HTERT RPE-1 (cell line): ENCODE results near the gene GLTPD2.
"Not testable (repeated sequence)": the region's sequence is repeated elsewhere in the genome, so short reads cannot be mapped to it uniquely, and the experiment has no call there.

Experiments
- in situ Hi-C: fragments of 300-500 bp; cut with MboI; formaldehyde crosslinking; loops from 4 replicates; pipeline ENCODE4 v1.14.3; 2020; ENCODE audit warnings: low sequenced_read_pairs

The GLTPD2 gene

GRCh38 chr17:4807605-4808377, 19.0 kb downstream of the GLTPD2 start:
- in situ Hi-C loops, result no loop called here

GRCh38 chr17:4808378-4808767, 19.6 kb downstream of the GLTPD2 start:
- in situ Hi-C loops, result no loop called here

- in situ Hi-C loops, result no loop called here
Measured at GRCh38 chr17:4810696-4811290, 22.0 kb downstream of the GLTPD2 start.

- in situ Hi-C loops, result no loop called here
Measured at GRCh38 chr17:4811471-4811870, 22.7 kb downstream of the GLTPD2 start.

- in situ Hi-C loops, result no loop called here
Measured at GRCh38 chr17:4812690-4813089, 23.9 kb downstream of the GLTPD2 start.

- in situ Hi-C loops, result no loop called here
Measured at GRCh38 chr17:4815043-4815675, 26.4 kb downstream of the GLTPD2 start.

- in situ Hi-C loops, result no loop called here
Measured at GRCh38 chr17:4816826-4817225, 28.1 kb downstream of the GLTPD2 start.

- in situ Hi-C loops, result no loop called here
Measured at GRCh38 chr17:4818276-4818675, 29.5 kb downstream of the GLTPD2 start.

GRCh38 chr17:4822835-4823234, 34.1 kb downstream of the GLTPD2 start:
- in situ Hi-C loops, result no loop called here

- in situ Hi-C loops, result no loop called here
Measured at GRCh38 chr17:4823373-4824089, 34.8 kb downstream of the GLTPD2 start.

- in situ Hi-C loops, result no loop called here
Measured at GRCh38 chr17:4827399-4827798, 38.6 kb downstream of the GLTPD2 start.

- in situ Hi-C loops, result not testable (repeated sequence)
Measured at GRCh38 chr17:4832829-4833177, 44.0 kb downstream of the GLTPD2 start.

GRCh38 chr17:4833178-4833940, 44.6 kb downstream of the GLTPD2 start, which contains the start of gene MINK1:
Gene MINK1 (plus strand): TSS chr17:4833340. CDS start chr17:4833584, 244 bp downstream.
- in situ Hi-C loops, result no loop called here

- in situ Hi-C loops, result no loop called here
Measured at GRCh38 chr17:4833941-4834680, 45.3 kb downstream of the GLTPD2 start.

GRCh38 chr17:4834681-4835020, 45.9 kb downstream of the GLTPD2 start:
- in situ Hi-C loops, result no loop called here

- in situ Hi-C loops, result no loop called here
Measured at GRCh38 chr17:4836221-4836620, 47.5 kb downstream of the GLTPD2 start.

GRCh38 chr17:4837471-4838308, 48.9 kb downstream of the GLTPD2 start:
- in situ Hi-C loops, result no loop called here

GRCh38 chr17:4838309-4838785, 49.6 kb downstream of the GLTPD2 start:
- in situ Hi-C loops, result no loop called here

GRCh38 chr17:4839221-4839620, 50.5 kb downstream of the GLTPD2 start:
- in situ Hi-C loops, result no loop called here
